Measurements from ENCODE around the gene NEXN. TPM values are rescaled to one million over a fixed set of nuclear protein-coding genes. Genes with fewer than 3 reads are reported as not detected.
A peak's percentile ranks its signal among the peaks of the same experiment; 100 is the strongest.
"Not testable (repeated sequence)": the region's sequence is repeated elsewhere in the genome, so short reads cannot be mapped to it uniquely, and the experiment has no call there.

Gene NEXN
- total and polyA plus RNA-seq, 11 donors = 224 to 935 (median 370) TPM

GRCh38 chr1:77978293-77978968 lies 90.0 kb downstream of the NEXN start:
- Histone ChIP-seq H3K36me3 (peaks cover 0 to 28% (median 5%) of the 10 kb centered on the region in 9 donors), H3K27me3 (no peaks in the 10 kb centered on the region), H3K27ac (peak overlapping the region; percentile 91 to 99 (median 96)), H3K4me1 (peaks cover 0 to 64% (median 42%) of the 10 kb centered on the region in 12 donors), H3K9me3 (no peaks in the 10 kb centered on the region), H3K4me3 (peak overlapping the region; percentile 42 to 92 (median 80))
- TF ChIP-seq POLR2A (IDR thresholded peaks at IDR 0.05) (no peak), CTCF (IDR thresholded peaks at IDR 0.05) (no peak)
- intact Hi-C loops (cut with DNase I) = loop anchor here (1.0 to 5.0 kb wide), 8 partner anchors 26 to 136 kb away; partner anchors contain the start of genes DNAJB4 (in 5 of the 10) and GIPC2 (in 1 of the 10)
- WGBS, 4 donors = 0 to 1% (median 0%) methylated on average over 30 to 34 of the region's 34 CpGs
- ATAC-seq (peak; percentile 60 to 74 (median 69)), DNase-seq (peak in 4 of 5 donors; percentile 68 to 77 (median 69))

GRCh38 chr1:77978969-77979876 lies 90.8 kb downstream of the NEXN start, which contains the start of gene FUBP1:
TSS of gene FUBP1 (minus strand) at chr1:77979072. CDS start at chr1:77979004, 68 bp downstream.
- intact Hi-C loops (cut with DNase I) = loop anchor here (1.0 to 5.0 kb wide), 8 partner anchors 26 to 136 kb away; partner anchors contain the start of genes DNAJB4 (in 5 of the 10) and GIPC2 (in 1 of the 10)
- TF ChIP-seq CTCF (IDR thresholded peaks at IDR 0.05) (peak; percentile 51 to 90 (median 72)), POLR2A (IDR thresholded peaks at IDR 0.05) (peak in 1 of 2 donors; percentile 73)
- 0 to 1% (median 0%) methylated on average over 54 to 57 of the region's 57 CpGs for WGBS, 4 donors
- peak within 1 kb of the TSS; percentile 42 to 92 (median 80) for H3K4me3 ChIP-seq
- DNase-seq (peak; percentile 95 to 96 (median 95)), ATAC-seq (peak; percentile 91 to 94 (median 94))
- H3K36me3 ChIP-seq = peaks cover 0 to 23% (median 5%) of the 10 kb centered on the region in 9 donors
- peaks cover 0 to 63% (median 41%) of the 10 kb centered on the region in 12 donors for H3K4me1 ChIP-seq
- no peaks in the 10 kb centered on the region for H3K27me3 ChIP-seq
- no peaks in the 10 kb centered on the region for H3K9me3 ChIP-seq
- peak within 1 kb of the TSS; percentile 91 to 99 (median 96) for H3K27ac ChIP-seq

GRCh38 chr1:77983352-77983996 lies 95.0 kb downstream of the NEXN start:
- ATAC-seq; H3K9me3 ChIP-seq; H3K27ac ChIP-seq; DNase-seq; intact Hi-C loops (cut with DNase I); H3K27me3 ChIP-seq; H3K36me3 ChIP-seq; H3K4me3 ChIP-seq: not testable (repeated sequence)
- H3K4me1 ChIP-seq = peaks cover 2 to 51% (median 22%) of the 10 kb centered on the region in 12 donors
- 83 to 88% (median 87%) methylated on average over 8 of the region's 8 CpGs for WGBS, 4 donors

- Histone ChIP-seq H3K27me3 (no peaks in the 10 kb centered on the region), H3K4me3 (no peak overlapping the region), H3K36me3 (peaks cover 0 to 4% (median 0%) of the 10 kb centered on the region in 9 donors), H3K4me1 (peaks cover 2 to 55% (median 23%) of the 10 kb centered on the region in 12 donors), H3K27ac (peak overlapping the region in 2 of 12 donors; percentile 2 to 34), H3K9me3 (no peaks in the 10 kb centered on the region)
- no peak for DNase-seq
- TF ChIP-seq CTCF (IDR thresholded peaks at IDR 0.05) (no peak), POLR2A (IDR thresholded peaks at IDR 0.05) (no peak)
- ATAC-seq = no peak
- intact Hi-C loops (cut with DNase I) = no loop called here
Measured at GRCh38 chr1:77983997-77984355, 95.6 kb downstream of the NEXN start.

Measured in heart left ventricle (tissue), 16 donors.